GM18520 (cell line): Measurements from ENCODE around the gene B4GAT1.
A peak's percentile ranks its signal among the peaks of the same experiment; 100 is the strongest.
"Not testable (repeated sequence)": the region's sequence is repeated elsewhere in the genome, so short reads cannot be mapped to it uniquely, and the experiment has no call there.

Experiments
- ATAC-seq: cut with Tn5 transposase; IDR thresholded peaks from one replicate; pipeline ENCODE4 v1.9.1; 2021; ENCODE audit not compliant: unreplicated experiment

Gene B4GAT1

DNA sequence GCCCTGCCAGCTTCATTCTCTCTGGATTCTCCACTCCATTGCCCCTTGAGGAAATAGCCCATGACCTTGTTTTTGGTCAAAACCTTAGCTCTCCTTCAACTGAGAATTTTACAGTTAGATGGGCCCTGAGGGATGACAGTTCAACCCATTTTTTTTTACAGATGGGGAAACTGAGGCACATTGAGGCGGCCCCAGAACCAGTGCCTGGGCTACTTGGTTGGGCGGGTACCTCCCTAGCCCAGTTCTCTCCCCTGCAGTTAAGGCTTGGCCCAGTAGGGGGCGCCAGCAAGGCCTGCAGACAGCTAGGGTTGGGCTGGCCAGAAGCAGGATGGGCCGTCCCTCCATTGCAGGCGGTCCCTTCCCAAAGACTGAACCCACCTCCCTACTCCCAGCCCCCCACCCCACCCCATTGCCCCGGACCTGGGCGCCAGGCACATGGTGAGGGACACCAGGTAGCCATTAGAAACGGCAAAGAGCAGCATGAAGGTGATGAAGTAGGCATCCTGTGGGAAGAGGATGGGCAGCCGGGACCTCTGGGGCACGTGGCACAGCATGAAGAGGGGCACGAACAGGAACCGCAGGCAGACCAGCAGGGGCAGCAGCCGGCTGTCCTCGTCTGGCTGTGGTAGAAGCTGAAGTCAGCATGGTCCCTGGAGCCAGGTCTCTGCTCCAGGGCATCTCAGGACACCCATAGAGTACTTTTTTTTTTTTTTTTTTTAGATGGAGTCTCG lies 16.5 kb upstream of the B4GAT1 start:
- no peak for ATAC-seq

DNA sequence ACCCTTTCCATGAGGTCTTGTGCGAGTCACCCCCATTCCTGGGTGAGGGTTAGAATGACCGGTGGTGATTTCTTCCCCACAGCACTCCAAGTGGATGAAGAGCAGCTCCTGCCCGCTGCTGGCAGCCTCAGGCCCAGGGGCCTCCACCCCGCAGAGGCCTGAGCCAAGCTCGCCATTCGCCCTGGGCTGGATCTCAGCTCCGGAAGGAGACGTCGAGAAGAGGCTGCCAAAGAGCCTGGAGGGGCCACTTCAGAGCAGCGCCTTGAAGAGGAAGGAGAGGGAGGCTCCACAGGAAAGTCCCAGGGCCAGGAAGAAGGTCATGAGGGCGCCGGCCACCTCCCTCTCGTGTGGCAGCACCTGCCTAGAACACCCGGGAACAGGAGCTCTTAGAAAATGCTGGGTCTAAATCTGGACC lies 15.8 kb upstream of the B4GAT1 start:
- ATAC-seq, result no peak

DNA sequence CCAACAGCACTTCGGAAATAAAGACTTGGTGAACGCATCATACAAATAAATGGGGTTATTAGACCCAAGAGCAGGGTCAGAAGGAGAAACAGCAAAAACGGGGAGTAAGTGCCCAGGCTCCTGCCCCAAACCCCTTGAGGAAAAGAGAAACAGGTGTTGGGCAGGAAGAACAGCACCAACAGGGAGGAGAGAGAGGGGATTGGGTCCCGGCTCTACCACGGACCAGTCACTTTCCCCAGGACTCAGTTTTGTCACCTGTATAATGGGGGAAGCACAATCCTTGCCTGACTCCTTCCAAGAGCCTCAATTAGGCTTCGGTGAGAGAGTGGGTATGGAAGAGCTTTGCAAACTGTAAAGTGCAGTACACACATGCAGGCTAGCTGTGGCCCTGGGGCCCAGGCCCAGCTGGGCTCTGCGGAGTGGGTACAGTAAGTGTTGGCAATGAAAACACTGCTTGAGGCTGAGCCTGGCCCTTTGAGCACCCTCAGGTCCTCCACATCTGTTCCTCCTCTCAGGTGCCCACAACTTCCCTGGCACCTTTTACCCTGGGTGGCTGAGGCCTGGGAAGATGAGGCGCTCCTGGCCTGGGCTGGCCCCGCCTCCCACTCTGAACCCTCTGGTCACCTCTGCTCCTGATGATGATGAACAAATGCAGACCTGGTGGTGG lies 15.2 kb upstream of the B4GAT1 start:
- no peak for ATAC-seq

DNA sequence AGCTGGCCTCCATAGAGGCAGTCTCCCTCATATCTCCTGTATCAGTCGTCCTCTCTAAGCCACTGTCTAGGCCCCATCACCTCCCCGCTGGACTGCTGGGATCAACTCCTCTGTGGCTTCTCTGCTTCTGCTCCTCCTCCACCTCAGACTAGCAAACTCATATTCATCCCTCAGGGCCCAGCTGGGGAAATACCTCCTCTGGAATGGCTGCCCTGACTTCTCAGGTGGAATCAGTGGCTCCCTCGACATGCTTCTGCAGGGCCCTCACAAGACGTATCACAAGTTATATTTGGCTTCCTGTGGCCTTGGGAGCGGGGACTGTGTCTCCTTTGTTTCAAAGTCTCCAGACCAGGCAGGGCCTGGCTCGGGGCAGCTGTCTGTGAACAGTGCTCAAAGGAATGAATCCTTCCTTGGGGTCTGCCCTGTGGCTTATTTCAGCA lies 14.1 kb upstream of the B4GAT1 start:
- no peak for ATAC-seq

DNA sequence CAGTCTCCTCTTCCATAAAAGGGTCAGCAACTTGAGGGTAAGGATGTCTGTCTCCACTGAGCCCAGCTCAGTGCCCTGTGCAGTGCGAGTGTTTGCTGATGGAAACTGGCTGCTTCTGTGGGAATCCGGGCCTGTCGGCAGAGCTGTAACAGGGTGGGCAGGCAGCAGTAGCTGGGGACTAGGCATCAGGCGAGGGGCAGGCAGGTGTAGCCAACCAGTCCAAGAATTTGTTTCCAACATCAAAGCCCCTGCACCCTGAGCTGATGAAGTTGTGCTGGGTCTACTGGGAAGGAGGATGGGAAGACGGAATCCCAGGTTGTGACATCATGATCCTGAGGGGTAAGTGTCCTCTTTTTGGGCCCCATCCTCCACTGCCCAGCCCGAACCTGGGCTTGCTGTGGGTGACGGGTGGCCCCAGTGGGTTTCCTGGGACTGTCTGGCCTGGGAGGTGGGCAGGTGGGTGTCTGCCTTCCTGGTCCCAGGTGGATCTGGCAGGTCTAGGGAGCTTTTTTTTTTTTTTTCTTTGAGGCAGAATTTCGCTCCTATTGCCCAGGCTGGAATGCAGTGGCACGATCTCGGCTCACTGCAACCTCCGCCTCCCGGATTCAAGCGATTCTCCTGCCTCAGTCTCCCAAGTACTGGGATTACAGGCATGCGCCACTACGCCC lies 13.1 kb upstream of the B4GAT1 start:
- ATAC-seq, result no peak

DNA sequence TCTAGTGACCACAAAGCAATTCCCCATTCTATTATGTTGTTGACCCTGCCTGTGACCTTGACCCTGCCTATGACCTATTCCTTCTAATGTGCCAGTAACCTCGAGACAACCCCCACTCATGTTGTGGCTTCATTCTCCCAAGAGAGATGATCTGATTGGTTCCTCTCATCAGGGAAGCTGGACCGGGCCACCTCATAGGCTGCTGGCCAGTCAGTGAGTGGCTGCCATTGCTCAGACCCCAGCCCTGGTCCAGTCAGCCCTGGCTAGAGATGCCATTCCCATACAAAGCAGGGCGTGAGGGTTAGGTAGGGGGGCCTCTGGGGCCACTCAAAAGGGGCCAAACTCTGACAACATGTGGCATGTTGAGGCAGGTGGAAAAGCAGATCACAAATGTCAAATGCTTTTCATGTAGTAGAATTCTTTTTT lies 12.2 kb upstream of the B4GAT1 start:
- no peak for ATAC-seq

DNA sequence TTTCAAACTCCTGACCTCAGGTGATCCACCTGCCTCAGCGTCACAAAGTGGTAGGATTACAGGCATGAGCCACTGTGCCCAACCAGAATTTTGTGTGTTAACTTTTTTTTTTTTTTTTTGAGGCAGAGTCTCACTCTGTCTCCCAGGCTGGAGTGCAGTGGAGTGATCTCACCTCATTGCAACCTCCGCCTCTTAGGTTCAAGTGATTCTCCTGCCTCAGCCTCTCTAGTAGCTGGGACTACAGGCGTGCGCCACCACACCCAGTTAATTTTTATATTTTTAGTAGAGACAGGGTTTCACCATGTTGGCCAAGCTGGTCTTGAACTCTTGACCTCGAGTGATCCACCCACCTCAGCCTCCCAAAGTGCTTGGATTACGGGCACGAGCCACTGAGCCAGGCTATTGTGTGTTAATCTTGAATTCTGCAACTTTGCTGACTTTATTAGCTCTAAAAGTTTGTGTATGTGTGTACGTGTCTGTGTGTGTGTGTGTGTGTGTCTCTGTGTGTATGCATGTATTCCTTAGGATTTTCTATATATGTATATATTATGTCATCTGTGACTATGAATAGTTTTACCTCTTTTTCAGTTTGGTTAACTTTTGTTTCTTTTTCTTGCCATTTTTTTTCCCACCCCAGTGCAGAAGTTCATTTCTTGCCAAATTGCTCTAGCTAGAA lies 3.3 kb upstream of the B4GAT1 start:
- ATAC-seq, result not testable (repeated sequence)

DNA sequence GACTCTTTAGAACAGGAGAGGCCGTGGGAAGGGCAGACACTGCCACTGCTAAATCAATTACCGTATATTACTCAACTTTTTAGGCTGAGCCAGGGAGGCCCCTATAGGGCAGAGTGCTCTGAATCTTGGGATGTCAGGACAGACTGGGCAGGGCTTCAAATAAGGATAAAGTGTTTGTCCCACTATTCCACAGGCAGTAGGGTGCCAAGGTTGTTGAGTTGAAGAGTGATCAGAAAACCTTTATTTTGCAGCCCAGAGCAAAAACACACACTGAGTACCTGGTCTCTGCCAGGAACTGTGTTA lies 1.6 kb upstream of the B4GAT1 start:
- no peak for ATAC-seq

DNA sequence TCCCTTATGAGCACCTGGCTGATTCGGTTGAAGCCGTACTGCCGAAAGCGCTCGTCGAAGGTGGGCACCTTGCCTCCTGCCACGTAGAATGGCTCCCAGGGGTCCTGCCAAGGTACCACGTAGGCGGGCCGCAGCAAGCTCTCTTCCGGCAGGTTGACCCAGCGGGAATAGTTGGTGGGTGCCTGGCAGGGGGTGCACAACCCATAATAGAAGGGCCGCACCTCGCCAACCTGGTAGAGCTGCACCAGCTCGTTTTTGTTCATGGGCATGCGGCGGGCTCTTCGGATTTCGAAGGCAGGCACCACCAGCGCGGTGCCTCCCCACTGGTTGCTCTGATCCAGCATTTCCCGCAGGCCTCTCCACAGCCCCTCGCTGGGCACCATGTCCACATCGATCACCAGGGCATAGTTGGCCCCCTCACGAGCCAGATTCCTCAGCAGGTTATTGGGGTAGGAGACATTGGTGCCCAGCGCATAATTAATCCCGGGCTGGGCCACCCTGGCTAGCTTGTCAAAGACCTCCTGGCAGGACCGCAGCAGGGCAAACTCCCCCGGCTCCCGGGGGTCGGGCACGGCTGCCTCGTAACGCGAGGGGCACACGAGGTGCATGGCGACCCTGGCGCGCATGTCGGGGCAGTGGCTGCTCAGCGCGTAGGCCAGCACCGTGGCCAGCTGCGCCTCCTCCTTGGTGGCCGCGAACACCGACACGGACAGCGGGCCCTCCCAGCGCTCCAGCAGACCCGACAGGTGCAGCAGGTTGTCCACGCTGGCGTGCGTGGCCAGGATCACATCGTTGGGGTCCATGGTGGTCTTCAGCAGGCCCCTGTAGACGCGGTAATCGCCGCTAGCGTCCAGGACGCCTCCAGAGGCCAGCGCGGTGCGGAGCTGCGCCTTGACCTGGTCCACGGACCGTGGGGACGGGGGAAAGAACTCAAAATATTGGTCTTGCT lies 679 bp downstream of the B4GAT1 start:
- ATAC-seq, result no peak

DNA sequence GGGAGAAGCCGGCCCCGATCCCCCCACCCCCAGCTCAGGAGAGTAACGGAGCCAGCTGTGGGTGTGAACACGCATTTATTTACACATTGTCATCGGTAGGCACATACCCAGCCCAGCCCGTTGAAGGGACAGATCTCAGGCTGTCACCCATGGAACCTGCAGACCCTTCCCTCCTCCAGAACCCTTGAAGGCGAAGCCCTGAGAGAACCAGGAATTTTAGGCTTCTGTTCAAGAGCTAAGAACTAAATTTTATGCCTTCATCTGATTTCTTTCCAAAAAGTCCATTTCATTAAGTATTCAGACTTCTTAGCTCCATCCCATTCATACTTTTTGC lies 2.1 kb downstream of the B4GAT1 start:
- ATAC-seq, result no peak

DNA sequence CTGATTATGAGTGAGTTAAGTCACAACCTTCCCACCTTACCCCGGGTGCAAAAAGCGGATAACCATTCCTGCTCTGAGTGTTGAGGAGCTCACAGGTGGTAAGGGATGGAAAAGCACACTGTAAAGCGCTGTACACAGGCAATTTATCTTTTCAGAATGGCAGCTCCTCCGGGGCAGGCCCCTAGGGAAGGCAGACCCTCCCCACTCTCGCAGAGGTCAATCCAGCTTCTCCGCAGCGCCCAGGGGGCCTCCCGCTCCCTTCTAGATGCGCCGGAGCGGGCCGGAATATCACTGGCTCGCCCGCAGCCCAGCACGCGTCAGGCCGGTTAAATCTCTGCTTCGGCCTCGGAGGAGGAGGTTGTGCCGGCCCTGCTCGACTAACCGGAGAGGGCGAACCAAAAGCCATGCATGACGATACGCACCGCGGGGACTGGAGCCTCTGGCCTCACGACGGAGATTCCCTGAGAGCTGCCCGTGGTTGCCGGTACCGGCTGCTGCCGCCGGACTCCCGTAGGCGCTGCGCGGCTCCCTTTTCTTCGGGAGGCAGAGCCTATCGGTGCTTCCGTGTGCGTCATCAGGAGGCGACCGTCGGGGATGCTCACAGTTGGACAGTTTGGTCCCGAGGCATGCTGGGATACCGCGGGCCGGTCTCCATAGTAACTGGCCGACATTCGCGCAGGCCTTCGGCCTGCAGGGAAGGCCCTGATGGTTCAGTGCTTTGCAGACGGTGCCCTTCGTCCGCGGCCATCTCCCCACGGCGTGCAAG lies 2.7 kb downstream of the B4GAT1 start, which contains the start of gene BRMS1:
BRMS1 (minus strand) TSS at position 555 of the 766 bp plus-strand sequence. CDS start 2,870 bp downstream, outside the sequence.
- ATAC-seq, result peak; percentile 77

DNA sequence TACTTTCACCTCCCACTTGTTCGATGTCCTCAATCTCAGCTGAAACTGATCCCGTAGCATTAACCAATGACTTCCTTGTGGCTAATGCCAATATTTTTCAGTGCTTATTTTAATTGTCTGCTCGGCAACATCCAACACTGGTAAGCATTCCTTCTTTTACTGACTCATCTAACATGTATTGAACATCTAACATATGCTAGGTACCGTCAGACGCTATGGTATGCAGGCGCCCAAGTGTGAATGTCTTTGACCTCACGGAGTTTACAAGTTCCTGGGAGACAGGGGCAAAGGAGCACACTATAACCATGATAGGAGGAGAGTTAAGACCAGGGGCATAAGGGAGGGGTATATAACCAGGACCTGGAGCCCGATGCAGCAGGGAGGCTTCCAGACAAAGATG lies 4.3 kb downstream of the B4GAT1 start:
- no peak for ATAC-seq

DNA sequence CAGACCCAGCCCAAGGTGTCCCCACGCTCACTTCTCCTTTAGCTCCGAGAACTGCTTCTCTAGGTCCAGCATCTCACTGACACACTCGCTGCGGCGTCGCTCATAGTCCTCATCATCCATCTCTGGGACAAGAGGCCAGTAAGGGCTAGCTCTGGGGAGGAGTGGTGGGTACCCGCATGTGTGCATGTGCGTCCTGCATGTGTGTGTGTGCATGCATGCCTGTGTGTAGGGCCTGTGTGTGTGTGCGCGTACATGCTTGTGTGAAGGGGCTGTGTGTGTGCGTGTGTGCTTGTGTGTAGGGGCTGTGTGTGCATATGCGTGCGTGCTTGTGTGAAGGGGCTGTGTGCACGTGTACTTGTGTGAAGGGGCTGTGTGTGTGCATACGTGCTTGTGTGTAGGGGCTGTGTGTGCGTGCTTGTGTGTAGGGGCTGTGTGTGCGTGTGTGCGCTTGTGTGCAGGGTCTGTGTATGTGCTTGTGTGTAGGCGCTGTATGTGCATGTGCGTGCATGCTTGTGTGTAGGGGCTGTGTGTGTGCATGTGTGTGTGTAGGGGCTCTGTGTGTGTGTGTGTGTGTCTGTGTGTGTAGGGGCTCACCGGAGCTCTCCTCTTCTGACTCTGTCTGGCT lies 5.8 kb downstream of the B4GAT1 start:
- ATAC-seq, result no peak

DNA sequence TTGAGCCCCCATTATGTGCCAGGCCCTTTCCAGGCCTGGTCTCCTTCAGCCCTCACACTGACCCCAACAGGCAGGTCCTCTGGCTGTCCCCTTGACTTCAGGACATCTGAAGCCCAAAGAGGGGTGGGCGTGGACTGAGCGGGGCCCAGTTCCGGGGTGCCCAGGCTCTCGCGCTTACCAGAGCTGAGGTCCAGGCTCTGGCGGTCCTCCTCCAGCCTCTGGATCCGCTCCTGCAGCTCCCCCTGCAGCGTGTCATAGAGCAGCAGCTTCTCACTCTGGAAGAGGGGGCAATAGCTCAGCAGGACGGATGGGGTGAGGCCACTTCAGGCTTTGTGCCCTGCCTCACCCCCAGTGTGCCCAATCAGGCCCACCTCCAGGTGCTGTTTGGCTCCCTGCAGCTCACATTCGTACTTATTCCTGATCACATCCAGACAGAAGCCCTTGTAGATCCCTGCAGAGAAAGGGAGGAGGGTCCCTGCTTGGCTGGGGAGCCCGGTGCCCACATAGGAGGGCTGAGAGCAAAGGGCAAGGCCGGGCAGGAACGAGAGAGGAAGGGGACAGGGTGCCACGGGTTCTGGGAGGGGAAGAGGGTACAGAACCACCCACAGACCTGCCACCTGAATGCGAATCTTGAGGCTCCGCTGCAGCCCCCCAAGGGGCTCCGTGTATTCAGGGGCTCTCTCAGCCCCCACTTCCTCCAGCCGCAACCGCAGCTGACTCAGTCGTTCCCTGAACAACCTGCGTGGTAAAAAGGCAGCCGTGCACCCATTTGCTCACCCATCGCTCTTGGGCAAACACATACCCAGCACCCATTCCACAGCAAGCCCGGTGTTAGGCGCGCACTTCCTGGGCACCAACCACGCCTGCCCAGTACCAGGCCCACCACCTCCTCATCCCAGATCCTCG lies 6.6 kb downstream of the B4GAT1 start:
- ATAC-seq, result no peak

DNA sequence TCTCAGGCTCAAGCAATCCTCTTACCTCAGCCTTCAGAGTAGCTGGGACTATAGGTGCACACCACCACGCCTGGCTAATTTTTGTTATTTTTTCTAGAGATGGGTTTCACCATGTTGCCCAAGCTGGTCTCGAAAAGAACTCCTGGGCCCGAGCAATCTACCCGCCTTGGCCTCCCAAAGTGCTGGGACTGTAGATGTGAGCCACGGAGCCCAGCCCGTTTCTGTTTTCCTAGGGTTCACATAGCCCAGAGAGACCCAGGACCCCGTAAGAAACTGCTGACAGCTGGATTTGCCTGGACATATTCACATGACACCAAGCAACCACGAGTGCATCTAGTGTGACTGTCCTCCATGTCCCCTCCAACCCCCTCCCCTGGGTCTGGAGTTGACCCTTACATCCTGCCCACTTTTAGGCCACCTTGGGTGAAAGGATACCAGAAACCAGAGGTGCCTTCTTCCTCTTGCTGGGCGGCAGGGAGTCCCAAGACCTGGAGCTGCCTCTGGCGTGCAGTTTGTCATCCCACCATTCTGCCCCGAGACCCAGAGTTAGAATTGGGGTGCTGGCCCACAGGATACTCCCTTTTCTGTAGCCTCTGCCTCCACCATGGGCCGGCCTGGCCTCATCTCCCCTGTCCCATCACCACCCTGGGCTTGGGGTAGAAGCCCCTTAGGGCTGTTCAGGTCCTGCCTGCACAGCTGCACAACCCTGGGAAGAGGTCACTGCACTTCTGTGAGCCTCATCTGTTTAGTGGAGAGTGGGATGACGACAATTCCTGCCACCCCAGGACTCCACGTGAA lies 7.5 kb downstream of the B4GAT1 start:
- no peak for ATAC-seq

DNA sequence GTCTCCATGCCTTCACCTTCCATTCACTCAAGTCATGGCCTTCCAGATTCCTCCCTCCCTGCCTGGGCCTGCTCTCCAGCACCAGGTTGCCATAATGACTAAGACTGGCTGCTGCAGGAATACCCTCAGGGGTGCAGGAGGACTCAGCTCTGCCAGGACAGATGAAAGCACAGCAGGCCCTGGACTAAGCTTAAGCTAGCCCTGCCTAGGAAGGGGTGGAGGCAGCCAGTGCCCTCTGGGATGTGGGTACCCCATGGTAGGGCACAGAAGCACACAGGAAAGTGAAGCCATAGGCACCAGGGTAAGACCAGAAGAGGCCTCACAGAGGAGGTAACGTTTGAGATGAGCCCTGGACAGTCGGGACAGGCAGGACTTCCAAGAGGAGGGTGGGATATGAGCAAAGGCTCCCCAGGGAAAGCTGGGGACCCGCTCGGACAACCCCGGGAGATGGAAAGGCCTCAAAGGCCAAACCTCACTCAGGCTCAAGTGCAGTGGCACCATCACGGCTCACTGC lies 8.2 kb downstream of the B4GAT1 start:
- no peak for ATAC-seq
